Astrocyte (in vitro differentiated cells and primary cell): ENCODE results near the gene NSMCE1. TPM values are rescaled to one million over a fixed set of nuclear protein-coding genes. Genes with fewer than 3 reads are reported as not detected.

ENCODE experiments used
- DNase-seq: peaks from one replicate; pipeline ENCODE4 v3.0.0-alpha.2; 2010; ENCODE audit warnings: low read depth
- FAIRE-seq: peaks from 2 replicates; lab custom pipeline; 2011; peaks lifted over from hg19 to GRCh38; lab: Jason Lieb, UNC
- H2AFZ ChIP-seq: 2 replicates; pipeline ENCODE4 v1.6.0; 2012; ENCODE audit warnings: low read depth, low read length, inconsistent platforms
- H3K27ac ChIP-seq: 2 replicates; pipeline ENCODE4 v1.5.1; 2011; ENCODE audit warnings: low read depth, low read length, inconsistent platforms
- H3K27me3 ChIP-seq: 2 replicates; pipeline ENCODE4 v1.6.0; 2011; ENCODE audit warnings: low read length, inconsistent platforms; ENCODE audit not compliant: insufficient read depth
- H3K36me3 ChIP-seq: 2 replicates; pipeline ENCODE4 v1.5.1; 2011; ENCODE audit warnings: low read length, inconsistent platforms; ENCODE audit not compliant: insufficient read depth
- H3K4me1 ChIP-seq: 2 replicates; pipeline ENCODE4 v1.5.1; 2011; ENCODE audit warnings: low read length, inconsistent platforms; ENCODE audit not compliant: insufficient read depth
- H3K4me2 ChIP-seq: 2 replicates; pipeline ENCODE4 v1.6.0; 2012; ENCODE audit warnings: low read length, inconsistent platforms
- H3K4me3 ChIP-seq: 2 replicates; pipeline ENCODE4 v1.5.1; 2011; ENCODE audit warnings: low read depth, mild to moderate bottlenecking, low read length, inconsistent platforms; ENCODE audit not compliant: insufficient read depth
- H3K79me2 ChIP-seq: 2 replicates; pipeline ENCODE4 v1.6.0; 2012; ENCODE audit warnings: mild to moderate bottlenecking, low read length, inconsistent platforms; ENCODE audit not compliant: insufficient read depth
- H3K9ac ChIP-seq: 2 replicates; pipeline ENCODE4 v1.6.0; 2012; ENCODE audit warnings: mild to moderate bottlenecking, low read length, inconsistent platforms
- H3K9me3 ChIP-seq: 2 replicates; pipeline ENCODE4 v1.5.1; 2012; ENCODE audit warnings: low read depth, mild to moderate bottlenecking, low read length, inconsistent platforms; ENCODE audit not compliant: insufficient read depth
- H4K20me1 ChIP-seq: 2 replicates; pipeline ENCODE4 v1.6.0; 2012; ENCODE audit warnings: low read length, inconsistent platforms; ENCODE audit not compliant: insufficient read depth
- H3K27ac Mint-ChIP-seq: one replicate; pipeline ENCODE4 v1.8.0; 2021; ENCODE audit warnings: mild to moderate bottlenecking, mixed read lengths; ENCODE audit not compliant: unreplicated experiment
- H3K27me3 Mint-ChIP-seq: one replicate; pipeline ENCODE4 v1.8.0; 2021; ENCODE audit warnings: low read depth, mixed read lengths; ENCODE audit not compliant: unreplicated experiment
- H3K36me3 Mint-ChIP-seq: one replicate; pipeline ENCODE4 v1.8.0; 2021; ENCODE audit warnings: low read depth, mixed read lengths; ENCODE audit not compliant: unreplicated experiment
- H3K4me1 Mint-ChIP-seq: one replicate; pipeline ENCODE4 v1.8.0; 2021; ENCODE audit warnings: low read depth, mixed read lengths; ENCODE audit not compliant: unreplicated experiment
- H3K4me3 Mint-ChIP-seq: one replicate; pipeline ENCODE4 v1.8.0; 2021; ENCODE audit warnings: mild to moderate bottlenecking, moderate library complexity, mixed read lengths; ENCODE audit not compliant: unreplicated experiment
- H3K9me3 Mint-ChIP-seq: one replicate; pipeline ENCODE4 v1.8.0; 2021; ENCODE audit warnings: mild to moderate bottlenecking, mixed read lengths; ENCODE audit not compliant: unreplicated experiment
- EZH2 ChIP-seq: IDR thresholded peaks from 2 replicates; pipeline ENCODE4 v1.6.1; 2012; ENCODE audit warnings: mild to moderate bottlenecking, low read length, inconsistent platforms; ENCODE audit not compliant: insufficient read depth
- total RNA-seq: library from RNA; stranded (reverse); gene quantifications from 2 replicates; pipeline ENCODE4 v1.2.1, GENCODE V29; 2021
- TF ChIP-seq, protein P1 (sequence below): IDR thresholded peaks from 2 replicates; pipeline ENCODE4 v1.5.1; 2011; ENCODE audit warnings: low read depth, mild to moderate bottlenecking, inconsistent platforms, low read length, moderate library complexity; ENCODE audit not compliant: insufficient read depth

The NSMCE1 gene
- total RNA-seq, 1 donor from 2014 or later: 12.1 TPM

DNA sequence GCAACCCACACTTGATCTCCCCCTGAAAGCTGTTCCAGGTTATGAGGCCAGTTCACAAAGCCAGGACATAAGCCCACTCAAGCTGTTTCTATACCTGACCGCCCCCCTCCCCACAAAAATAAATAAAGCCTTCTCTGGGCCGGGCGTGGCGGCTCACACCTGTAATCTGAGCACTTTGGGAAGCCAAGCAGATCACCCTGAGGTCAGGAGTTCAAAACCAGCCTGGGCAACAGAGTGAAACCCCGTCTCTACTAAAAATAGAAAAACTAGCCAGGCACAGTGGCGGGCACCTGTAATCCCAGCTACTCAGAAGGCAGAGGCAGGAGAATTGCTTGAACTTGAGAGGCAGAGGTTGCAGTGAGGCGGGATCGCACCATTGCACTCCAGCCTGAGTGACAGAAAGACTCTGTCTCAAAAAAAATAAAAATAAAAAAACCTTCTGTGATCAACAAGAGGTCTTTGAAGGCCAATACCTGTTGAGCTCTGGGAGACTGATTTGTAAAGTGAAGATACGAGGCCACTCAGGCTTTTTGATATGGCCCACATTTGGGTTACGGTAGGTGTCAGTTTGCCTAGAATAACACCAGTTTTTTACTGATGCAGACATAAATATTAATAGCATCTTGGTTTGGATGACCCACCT lies 63.0 kb downstream of the NSMCE1 start:
- Histone ChIP-seq H3K4me1 (peaks cover 5% of the 10 kb centered on the region), H3K9me3 (no peaks in the 10 kb centered on the region), H3K27ac (no peak overlapping the region), H3K36me3 (no peaks in the 10 kb centered on the region), H2AFZ (no peak overlapping the region), H4K20me1 (no peaks in the 10 kb centered on the region), H3K4me2 (no peak overlapping the region), H3K79me2 (peaks cover 9% of the 10 kb centered on the region), H3K9ac (no peak overlapping the region), H3K27me3 (no peaks in the 10 kb centered on the region), H3K4me3 (no peak overlapping the region)
- Mint-ChIP-seq H3K4me3 (no peak overlapping the region), H3K4me1 (peaks cover 7% of the 10 kb centered on the region), H3K27me3 (no peaks in the 10 kb centered on the region), H3K36me3 (no peaks in the 10 kb centered on the region), H3K9me3 (no peaks in the 10 kb centered on the region), H3K27ac (no peak overlapping the region)
- TF ChIP-seq, protein P1, sequence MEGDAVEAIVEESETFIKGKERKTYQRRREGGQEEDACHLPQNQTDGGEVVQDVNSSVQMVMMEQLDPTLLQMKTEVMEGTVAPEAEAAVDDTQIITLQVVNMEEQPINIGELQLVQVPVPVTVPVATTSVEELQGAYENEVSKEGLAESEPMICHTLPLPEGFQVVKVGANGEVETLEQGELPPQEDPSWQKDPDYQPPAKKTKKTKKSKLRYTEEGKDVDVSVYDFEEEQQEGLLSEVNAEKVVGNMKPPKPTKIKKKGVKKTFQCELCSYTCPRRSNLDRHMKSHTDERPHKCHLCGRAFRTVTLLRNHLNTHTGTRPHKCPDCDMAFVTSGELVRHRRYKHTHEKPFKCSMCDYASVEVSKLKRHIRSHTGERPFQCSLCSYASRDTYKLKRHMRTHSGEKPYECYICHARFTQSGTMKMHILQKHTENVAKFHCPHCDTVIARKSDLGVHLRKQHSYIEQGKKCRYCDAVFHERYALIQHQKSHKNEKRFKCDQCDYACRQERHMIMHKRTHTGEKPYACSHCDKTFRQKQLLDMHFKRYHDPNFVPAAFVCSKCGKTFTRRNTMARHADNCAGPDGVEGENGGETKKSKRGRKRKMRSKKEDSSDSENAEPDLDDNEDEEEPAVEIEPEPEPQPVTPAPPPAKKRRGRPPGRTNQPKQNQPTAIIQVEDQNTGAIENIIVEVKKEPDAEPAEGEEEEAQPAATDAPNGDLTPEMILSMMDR: no peak
- TF ChIP-seq EZH2: no peak
- FAIRE-seq (no peak), DNase-seq (no peak)

DNA sequence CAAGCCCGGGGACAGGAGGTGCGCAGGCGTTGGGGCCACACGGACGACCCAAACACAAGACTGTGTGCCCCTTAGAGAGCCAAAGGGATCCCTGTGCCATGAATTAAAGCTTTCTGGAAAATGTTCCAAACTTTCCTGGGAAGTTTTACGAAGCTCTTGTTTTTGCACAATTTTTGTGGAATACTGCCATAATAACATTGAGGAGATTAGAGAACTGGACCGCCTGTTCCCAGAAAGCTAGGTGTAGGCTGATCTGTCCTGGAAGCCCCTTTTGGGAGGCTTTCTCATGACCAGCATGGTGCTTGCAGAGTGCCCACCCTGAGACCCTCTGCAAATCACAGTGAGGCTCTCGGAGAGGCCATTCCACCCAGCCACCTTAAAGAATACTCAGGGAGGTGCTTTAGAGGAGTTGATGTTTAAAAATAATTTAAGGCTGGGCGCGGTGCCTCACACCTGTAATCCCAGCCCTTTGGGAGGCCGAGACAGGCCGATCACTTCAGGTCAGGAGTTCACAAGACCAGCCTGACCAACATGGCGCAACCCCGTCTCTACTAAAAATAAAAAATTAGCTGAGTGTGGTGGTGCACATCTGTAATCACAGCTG lies 64.2 kb downstream of the NSMCE1 start:
- Histone ChIP-seq H4K20me1 (no peaks in the 10 kb centered on the region), H3K9me3 (no peaks in the 10 kb centered on the region), H3K36me3 (no peaks in the 10 kb centered on the region), H3K4me1 (peaks cover 5% of the 10 kb centered on the region), H3K79me2 (peaks cover 9% of the 10 kb centered on the region), H2AFZ (peak overlapping the region; percentile 93), H3K4me3 (peak overlapping the region; percentile 93), H3K9ac (peak overlapping the region; percentile 95), H3K27ac (peak overlapping the region; percentile 98), H3K27me3 (no peaks in the 10 kb centered on the region), H3K4me2 (peak overlapping the region; percentile 95)
- H3K27ac Mint-ChIP-seq: peak overlapping the region; percentile 99
- no peaks in the 10 kb centered on the region for H3K36me3 Mint-ChIP-seq
- DNase-seq (no peak), FAIRE-seq (no peak)
- H3K4me1 Mint-ChIP-seq: peaks cover 7% of the 10 kb centered on the region
- TF ChIP-seq EZH2: no peak
- TF ChIP-seq, protein P1: no peak
- H3K9me3 Mint-ChIP-seq: no peaks in the 10 kb centered on the region
- H3K27me3 Mint-ChIP-seq: no peaks in the 10 kb centered on the region
- H3K4me3 Mint-ChIP-seq: peak overlapping the region; percentile 98
